ENCODE measurements around the gene SLC16A4.

- no peak for TF ChIP-seq SIN3A (IDR thresholded peaks at IDR 0.05; ENCODE audit: low read depth, low read length)
- TF ChIP-seq RELA (IDR thresholded peaks at IDR 0.05; ENCODE audit: borderline replicate concordance, partially characterized antibody), result no peak
- TF ChIP-seq POLR2AphosphoS5 (IDR thresholded peaks at IDR 0.05; ENCODE audit: low read length), result no peak
- no peak; the same call in 1 of the 2 replicates for TF ChIP-seq USF2 (IDR thresholded peaks at IDR 0.05; ENCODE audit: borderline replicate concordance, low read depth, low read length)
- no peak for TF ChIP-seq HDAC2 (IDR thresholded peaks at IDR 0.05)
- TF ChIP-seq CTCF (IDR thresholded peaks at IDR 0.05 in 2 of 3, conservative IDR thresholded peaks at IDR 0.05 in 1 of 3; ENCODE audit: control insufficient read depth in 2 of 3, extremely low read depth in 1 of 3, insufficient read depth in 1 of 3, low read depth in 3 of 3, low read length in 3 of 3), result no peak
- no peak for TF ChIP-seq JUND (IDR thresholded peaks at IDR 0.05; ENCODE audit: low read depth, low read length)
- TF ChIP-seq CEBPB (IDR thresholded peaks at IDR 0.05; ENCODE audit: borderline replicate concordance in 1 of 2, low read depth in 2 of 2, low read length in 2 of 2), result no peak
These were observed 6.1 kb downstream of the SLC16A4 start for GRCh38 chr1:110384581-110385321.
